SK-N-SH (cell line): ENCODE measurements around the gene TFF3.

Source experiments
- CHD2 ChIP-seq: fragments of 150-350 bp; IDR thresholded peaks from 2 replicates; pipeline ENCODE4 v1.6.1; 2018; ENCODE audit warnings: low read length; ENCODE audit not compliant: partially characterized antibody
- CTCF ChIP-seq: fragments of 200-600 bp; sonication (generic); IDR thresholded peaks from 2 replicates; pipeline ENCODE4 v1.6.1; 2017; ENCODE audit warnings: antibody characterized with exemption, mild to moderate bottlenecking, moderate library complexity
- FOXM1 ChIP-seq: IDR thresholded peaks from 2 replicates; pipeline ENCODE4 v1.4.0; 2012; ENCODE audit warnings: low read depth, mild to moderate bottlenecking
- REST ChIP-seq: IDR thresholded peaks from 2 replicates; pipeline ENCODE4 v1.6.1; 2012; ENCODE audit warnings: mild to moderate bottlenecking, low read depth, low read length, moderate library complexity

GRCh38 chr21:42363312-42363711 is 48.1 kb upstream of the TFF3 start:
- TF ChIP-seq CHD2 (no peak), CTCF (no peak), REST (no peak), FOXM1 (no peak)
